Endodermal cell (in vitro differentiated cells): Measurements from ENCODE around the gene SCTR. TPM values are rescaled to one million over a fixed set of nuclear protein-coding genes. Genes with fewer than 3 reads are reported as not detected.

Source experiments
- DNase-seq: peaks from one replicate; pipeline ENCODE4 v3.0.0-alpha.2; 2017
- H3K27ac ChIP-seq: 2 replicates; pipeline ENCODE4 v1.5.1; 2013; ENCODE audit warnings: mild to moderate bottlenecking, low read depth, low read length, moderate library complexity
- H3K27me3 ChIP-seq: 2 replicates; pipeline ENCODE4 v1.6.1; 2013; ENCODE audit warnings: mild to moderate bottlenecking, low read length, moderate library complexity; ENCODE audit not compliant: insufficient read depth, control insufficient read depth, poor library complexity, severe bottlenecking
- H3K36me3 ChIP-seq: 2 replicates; pipeline ENCODE4 v1.7.0; 2013; ENCODE audit warnings: mild to moderate bottlenecking, low read length, moderate library complexity; ENCODE audit not compliant: control insufficient read depth, insufficient read depth
- H3K4me1 ChIP-seq: one replicate; pipeline ENCODE4 v1.7.0; 2013; ENCODE audit warnings: low read length; ENCODE audit not compliant: control insufficient read depth, insufficient read depth
- H3K4me3 ChIP-seq: 2 replicates; pipeline ENCODE4 v1.5.1; 2013; ENCODE audit warnings: mild to moderate bottlenecking, low read length, moderate library complexity
- H3K9ac ChIP-seq: 2 replicates; pipeline ENCODE4 v1.6.1; 2013; ENCODE audit warnings: mild to moderate bottlenecking, low read length, moderate library complexity; ENCODE audit not compliant: poor library complexity, severe bottlenecking; ENCODE audit errors: extremely low read depth
- H3K9me3 ChIP-seq: 2 replicates; pipeline ENCODE4 v1.6.1; 2013; ENCODE audit warnings: mild to moderate bottlenecking, low read length, moderate library complexity; ENCODE audit not compliant: control insufficient read depth
- H3K27ac Mint-ChIP-seq: 2 replicates; pipeline ENCODE4 v1.8.0; 2020; ENCODE audit warnings: mixed read lengths
- H3K27me3 Mint-ChIP-seq: 2 replicates; pipeline ENCODE4 v1.8.0; 2021; ENCODE audit warnings: mild to moderate bottlenecking, mixed read lengths; ENCODE audit not compliant: insufficient read depth
- H3K36me3 Mint-ChIP-seq: 2 replicates; pipeline ENCODE4 v1.8.0; 2020; ENCODE audit warnings: low read depth, mixed read lengths
- H3K4me1 Mint-ChIP-seq: 2 replicates; pipeline ENCODE4 v1.8.0; 2020; ENCODE audit warnings: mixed read lengths
- H3K4me3 Mint-ChIP-seq: 2 replicates; pipeline ENCODE4 v1.8.0; 2020; ENCODE audit warnings: mild to moderate bottlenecking, moderate library complexity, mixed read lengths
- H3K9me3 Mint-ChIP-seq: 2 replicates; pipeline ENCODE4 v1.8.0; 2020; ENCODE audit warnings: mild to moderate bottlenecking, mixed read lengths
- WGBS, 2 experiments: methylation state at CpG; one replicate each; pipeline versions ENCODE4 v1.1.5 to v1.1.7; 2013; ENCODE audit warnings: missing lambda C conversion rate in 2 of 2, mixed read lengths in 1 of 2; ENCODE audit not compliant: insufficient coverage in 1 of 2, insufficient read length in 1 of 2; 5-methylcytosine and 5-hydroxymethylcytosine counted together
- total RNA-seq, 2 donors: library from RNA; stranded (reverse); fragmentation: NEBNext Ultra II Directional in 1 of 2; extraction: Animal tissue kit (Norgen Biotek cat#: 25700) in 1 of 2; gene quantifications; 2 replicates in 1 of 2; 3 replicates in 1 of 2; pipeline ENCODE4 v1.2.1, GENCODE V29; 2021
- TF ChIP-seq, protein P1 (sequence below): fragments of 200-600 bp; sonication (generic); conservative IDR thresholded peaks from 2 replicates; pipeline ENCODE4 v1.5.0; 2021; ENCODE audit warnings: antibody characterized with exemption, mild to moderate bottlenecking

SCTR gene
- total RNA-seq, 2 donors from 2014 or later: 0.20 to 0.49 TPM

DNA sequence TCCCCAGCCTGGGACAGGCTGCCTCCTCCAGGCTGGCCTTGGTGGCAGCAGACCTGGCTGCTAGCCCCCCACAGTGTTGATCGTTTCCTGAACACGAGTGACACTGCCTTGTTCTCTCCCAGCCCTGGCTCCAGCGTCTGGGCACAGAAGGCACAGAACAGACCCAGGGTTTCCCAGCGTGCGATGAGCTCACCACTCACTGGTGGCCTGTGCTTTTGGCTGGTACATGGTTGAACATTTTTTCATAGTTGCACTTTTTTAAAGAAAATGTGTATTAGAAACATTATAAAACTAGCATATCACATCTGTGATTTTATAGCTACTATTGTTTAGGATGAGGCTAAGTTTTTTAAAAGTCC lies 40.9 kb downstream of the SCTR start:
- Mint-ChIP-seq H3K27ac (no peak overlapping the region), H3K36me3 (no peaks in the 10 kb centered on the region), H3K4me1 (peaks cover 44% of the 10 kb centered on the region), H3K4me3 (no peak overlapping the region), H3K27me3 (peaks cover 12% of the 10 kb centered on the region), H3K9me3 (no peaks in the 10 kb centered on the region)
- H3K4me1 ChIP-seq: peaks cover 22% of the 10 kb centered on the region
- H3K27me3 ChIP-seq: no peaks in the 10 kb centered on the region
- TF ChIP-seq, protein P1, sequence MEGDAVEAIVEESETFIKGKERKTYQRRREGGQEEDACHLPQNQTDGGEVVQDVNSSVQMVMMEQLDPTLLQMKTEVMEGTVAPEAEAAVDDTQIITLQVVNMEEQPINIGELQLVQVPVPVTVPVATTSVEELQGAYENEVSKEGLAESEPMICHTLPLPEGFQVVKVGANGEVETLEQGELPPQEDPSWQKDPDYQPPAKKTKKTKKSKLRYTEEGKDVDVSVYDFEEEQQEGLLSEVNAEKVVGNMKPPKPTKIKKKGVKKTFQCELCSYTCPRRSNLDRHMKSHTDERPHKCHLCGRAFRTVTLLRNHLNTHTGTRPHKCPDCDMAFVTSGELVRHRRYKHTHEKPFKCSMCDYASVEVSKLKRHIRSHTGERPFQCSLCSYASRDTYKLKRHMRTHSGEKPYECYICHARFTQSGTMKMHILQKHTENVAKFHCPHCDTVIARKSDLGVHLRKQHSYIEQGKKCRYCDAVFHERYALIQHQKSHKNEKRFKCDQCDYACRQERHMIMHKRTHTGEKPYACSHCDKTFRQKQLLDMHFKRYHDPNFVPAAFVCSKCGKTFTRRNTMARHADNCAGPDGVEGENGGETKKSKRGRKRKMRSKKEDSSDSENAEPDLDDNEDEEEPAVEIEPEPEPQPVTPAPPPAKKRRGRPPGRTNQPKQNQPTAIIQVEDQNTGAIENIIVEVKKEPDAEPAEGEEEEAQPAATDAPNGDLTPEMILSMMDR: no peak
- H3K4me3 ChIP-seq: no peak overlapping the region
- no peak overlapping the region for H3K9ac ChIP-seq
- 85% methylated on average over 4 to 5 of the region's 5 CpGs for WGBS, 2 experiments
- no peaks in the 10 kb centered on the region for H3K36me3 ChIP-seq
- DNase-seq: peak; percentile 38
- H3K9me3 ChIP-seq: no peaks in the 10 kb centered on the region
- no peak overlapping the region for H3K27ac ChIP-seq

DNA sequence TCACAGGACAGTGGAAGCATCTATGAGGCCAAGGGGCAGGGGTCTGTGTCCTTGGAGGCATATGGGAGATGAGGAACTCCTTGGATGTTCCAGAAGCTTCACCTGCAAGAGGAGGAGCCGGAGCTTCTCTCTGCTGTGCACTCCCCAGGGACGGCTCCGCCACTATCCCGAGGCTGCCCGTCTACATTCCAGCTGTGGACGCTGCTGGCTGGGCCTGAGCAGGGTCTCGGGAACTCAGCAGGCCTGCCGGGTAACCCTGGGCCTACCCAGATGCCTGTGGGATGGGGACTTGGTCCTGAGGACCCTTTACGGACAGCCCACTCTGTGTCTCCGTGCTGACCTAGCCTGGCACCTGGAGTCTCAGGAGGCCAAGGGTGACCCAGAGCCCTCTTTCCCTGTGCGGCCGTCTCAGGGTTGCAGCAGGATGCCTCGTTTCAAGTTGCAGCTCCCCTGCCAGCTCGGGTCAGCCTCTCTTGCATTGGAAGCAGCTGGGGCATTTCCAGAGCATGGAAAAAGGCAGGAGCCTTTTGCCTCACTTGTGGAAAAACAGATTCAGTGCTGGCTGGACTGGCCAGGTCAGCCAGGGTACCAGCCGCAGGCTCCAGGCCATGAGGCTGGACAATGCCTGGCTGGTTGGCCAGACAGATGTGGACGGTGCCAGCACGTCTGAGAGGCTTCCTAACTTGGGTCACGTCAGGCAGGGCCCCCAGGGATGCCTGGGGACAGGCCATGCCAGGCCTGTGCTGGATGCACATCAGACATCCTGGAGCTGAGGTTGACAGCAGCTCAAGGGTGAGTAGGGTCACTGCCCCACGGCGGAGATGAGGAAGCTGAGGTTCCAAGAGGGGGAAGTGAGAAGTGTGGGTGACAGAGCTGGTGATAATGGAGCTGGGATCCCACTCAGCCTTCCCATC lies 41.5 kb downstream of the SCTR start:
- DNase-seq: peak; percentile 66
- Mint-ChIP-seq H3K9me3 (no peaks in the 10 kb centered on the region), H3K36me3 (no peaks in the 10 kb centered on the region), H3K4me1 (peaks cover 37% of the 10 kb centered on the region), H3K27ac (no peak overlapping the region), H3K27me3 (peaks cover 12% of the 10 kb centered on the region), H3K4me3 (no peak overlapping the region)
- Histone ChIP-seq H3K4me1 (peaks cover 18% of the 10 kb centered on the region), H3K9me3 (no peaks in the 10 kb centered on the region), H3K36me3 (no peaks in the 10 kb centered on the region), H3K9ac (no peak overlapping the region), H3K27ac (peak overlapping the region; percentile 21), H3K27me3 (no peaks in the 10 kb centered on the region), H3K4me3 (no peak overlapping the region)
- WGBS, 2 experiments: 84 to 85% methylated on average over 9 to 20 of the region's 20 CpGs
- TF ChIP-seq, protein P1: no peak

DNA sequence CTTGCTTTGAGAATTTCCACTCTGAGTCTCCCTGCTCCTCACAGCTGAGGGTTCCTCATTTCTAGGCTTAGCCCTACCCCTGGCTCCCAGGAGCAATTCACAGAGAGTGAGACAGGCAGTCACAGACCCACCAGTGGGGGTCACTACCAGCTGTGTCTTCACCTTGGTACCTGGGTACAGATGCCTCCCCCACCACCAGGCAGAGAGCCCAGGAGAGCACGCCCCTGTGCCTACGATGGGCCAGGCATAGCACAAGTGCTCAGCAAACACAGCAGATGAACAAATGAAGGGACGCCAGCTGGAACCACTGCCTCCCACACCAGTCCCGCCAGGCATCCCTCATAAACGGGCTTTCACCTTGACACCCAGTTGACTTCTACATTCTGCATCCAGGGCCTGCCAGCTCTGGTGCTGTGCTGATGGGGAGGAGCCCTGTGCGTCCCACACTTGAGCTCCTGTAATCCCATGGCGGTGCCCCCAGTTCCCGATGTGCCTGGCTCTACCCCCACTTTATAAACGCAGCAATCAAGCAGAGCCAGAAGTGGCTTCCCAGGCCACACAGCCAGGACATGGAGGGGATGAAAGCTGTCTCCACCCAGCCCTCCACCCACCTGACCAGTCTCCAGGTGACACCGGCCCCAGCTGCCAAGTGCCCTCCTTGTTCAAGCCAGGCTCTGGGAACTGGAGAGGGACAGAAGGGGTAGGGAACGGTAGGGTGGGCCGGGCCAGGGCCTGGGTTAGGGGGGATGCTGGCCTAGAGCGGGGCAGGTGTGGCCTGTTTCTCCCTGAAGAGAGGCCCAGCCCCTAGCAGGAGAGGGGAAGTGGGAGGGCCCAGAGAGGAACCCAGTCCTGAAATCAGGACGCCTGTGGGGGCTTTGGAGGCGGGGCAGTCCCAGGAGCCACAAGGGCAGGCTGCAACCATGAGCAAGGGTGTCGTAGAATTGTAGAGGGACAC lies 42.5 kb downstream of the SCTR start:
- Mint-ChIP-seq H3K36me3 (no peaks in the 10 kb centered on the region), H3K4me3 (no peak overlapping the region), H3K4me1 (peaks cover 28% of the 10 kb centered on the region), H3K27ac (no peak overlapping the region), H3K9me3 (no peaks in the 10 kb centered on the region), H3K27me3 (peaks cover 12% of the 10 kb centered on the region)
- H3K9me3 ChIP-seq: no peaks in the 10 kb centered on the region
- no peak overlapping the region for H3K4me3 ChIP-seq
- no peaks in the 10 kb centered on the region for H3K27me3 ChIP-seq
- no peak overlapping the region for H3K27ac ChIP-seq
- WGBS, 2 experiments: 88 to 91% methylated on average over 12 to 16 of the region's 16 CpGs
- DNase-seq: peak; percentile 42
- H3K9ac ChIP-seq: no peak overlapping the region
- no peaks in the 10 kb centered on the region for H3K36me3 ChIP-seq
- TF ChIP-seq, protein P1: no peak
- peaks cover 10% of the 10 kb centered on the region for H3K4me1 ChIP-seq
